ENCODE measurements around the gene CCDC7. TPM values are rescaled to one million over a fixed set of nuclear protein-coding genes. Genes with fewer than 3 reads are reported as not detected.
"Not testable (repeated sequence)": the region's sequence is repeated elsewhere in the genome, so short reads cannot be mapped to it uniquely, and the experiment has no call there.

CCDC7 gene
- total RNA-seq, 1 donor from 2014 or later = 11.1 TPM

- no peak for DNase-seq (ENCODE audit: low spot score in 2 of 2, unreplicated experiment in 2 of 2)
- TF ChIP-seq, protein P1, sequence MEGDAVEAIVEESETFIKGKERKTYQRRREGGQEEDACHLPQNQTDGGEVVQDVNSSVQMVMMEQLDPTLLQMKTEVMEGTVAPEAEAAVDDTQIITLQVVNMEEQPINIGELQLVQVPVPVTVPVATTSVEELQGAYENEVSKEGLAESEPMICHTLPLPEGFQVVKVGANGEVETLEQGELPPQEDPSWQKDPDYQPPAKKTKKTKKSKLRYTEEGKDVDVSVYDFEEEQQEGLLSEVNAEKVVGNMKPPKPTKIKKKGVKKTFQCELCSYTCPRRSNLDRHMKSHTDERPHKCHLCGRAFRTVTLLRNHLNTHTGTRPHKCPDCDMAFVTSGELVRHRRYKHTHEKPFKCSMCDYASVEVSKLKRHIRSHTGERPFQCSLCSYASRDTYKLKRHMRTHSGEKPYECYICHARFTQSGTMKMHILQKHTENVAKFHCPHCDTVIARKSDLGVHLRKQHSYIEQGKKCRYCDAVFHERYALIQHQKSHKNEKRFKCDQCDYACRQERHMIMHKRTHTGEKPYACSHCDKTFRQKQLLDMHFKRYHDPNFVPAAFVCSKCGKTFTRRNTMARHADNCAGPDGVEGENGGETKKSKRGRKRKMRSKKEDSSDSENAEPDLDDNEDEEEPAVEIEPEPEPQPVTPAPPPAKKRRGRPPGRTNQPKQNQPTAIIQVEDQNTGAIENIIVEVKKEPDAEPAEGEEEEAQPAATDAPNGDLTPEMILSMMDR (IDR thresholded peaks at IDR 0.05; ENCODE audit: unreplicated experiment) = no peak
- Mint-ChIP-seq H3K4me1 (peaks cover 18% of the 10 kb centered on the region), H3K27ac (no peak overlapping the region), H3K4me3 (no peak overlapping the region), H3K9me3 (no peaks in the 10 kb centered on the region), H3K36me3 (peaks cover 2% of the 10 kb centered on the region), H3K27me3 (ENCODE audit: low read depth) (no peaks in the 10 kb centered on the region)
Measured at GRCh38 chr10:32891261-32891660, 445.3 kb downstream of the CCDC7 start.

DNA sequence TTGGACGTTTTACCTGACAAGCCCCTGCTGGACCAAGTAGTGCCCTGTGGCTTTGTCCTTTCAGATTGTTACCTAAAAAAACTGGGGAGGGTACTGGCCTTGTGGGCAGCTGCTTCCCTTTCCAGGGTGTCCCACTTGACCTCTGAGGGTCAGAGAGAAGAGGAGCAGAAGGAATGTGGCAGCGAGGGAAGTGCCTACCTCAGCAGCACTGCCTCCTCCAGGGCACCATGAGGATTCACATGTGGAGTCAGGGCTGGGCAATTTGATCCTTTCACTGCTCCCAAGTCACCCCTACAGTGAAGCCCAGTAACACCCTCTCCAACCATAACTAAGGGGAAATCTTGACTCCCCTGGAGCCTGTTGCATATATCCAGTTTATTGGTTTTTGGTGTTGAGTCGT lies 447.5 kb downstream of the CCDC7 start:
- Mint-ChIP-seq H3K4me1 (peaks cover 13% of the 10 kb centered on the region), H3K27ac (no peak overlapping the region), H3K36me3 (peaks cover 20% of the 10 kb centered on the region), H3K4me3 (no peak overlapping the region), H3K27me3 (ENCODE audit: low read depth) (no peaks in the 10 kb centered on the region), H3K9me3 (no peaks in the 10 kb centered on the region)
- TF ChIP-seq, protein P1 (IDR thresholded peaks at IDR 0.05; ENCODE audit: unreplicated experiment) = no peak
- DNase-seq (ENCODE audit: low spot score in 2 of 2, unreplicated experiment in 2 of 2) = no peak

DNA sequence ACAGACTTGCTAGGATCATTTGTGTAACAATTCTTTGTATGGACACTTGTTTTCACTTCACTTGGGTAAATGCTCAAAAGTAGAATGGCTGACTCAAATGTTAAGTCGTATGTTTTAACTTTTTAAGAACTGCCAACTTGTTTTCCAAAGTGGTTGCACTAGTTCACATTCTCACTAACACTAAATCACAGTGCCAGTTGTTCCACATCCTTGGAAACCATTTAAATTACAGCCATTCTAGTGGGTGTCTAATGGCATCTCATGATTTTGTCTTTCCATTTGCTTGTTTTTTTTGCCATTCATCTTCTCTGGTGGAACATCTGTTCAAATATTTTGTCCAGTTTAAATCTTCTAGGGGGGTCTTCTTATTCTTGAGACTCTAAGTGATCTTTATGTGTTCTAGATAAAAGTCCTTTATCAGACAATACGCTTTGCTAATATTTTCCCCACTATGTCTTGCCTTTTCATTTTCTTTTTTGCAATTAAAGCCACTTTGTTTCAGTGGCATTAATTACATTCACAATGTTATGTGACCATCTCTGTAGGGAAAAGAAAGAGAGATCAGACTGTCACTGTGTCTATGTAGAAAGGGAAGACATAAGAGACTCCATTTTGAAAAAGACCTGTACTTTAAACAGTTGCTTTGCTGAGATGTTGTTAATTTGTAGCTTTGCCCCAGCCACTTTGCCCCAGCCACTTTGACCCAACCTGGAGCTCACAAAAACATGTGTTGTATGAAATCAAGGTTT lies 448.1 kb downstream of the CCDC7 start:
- Mint-ChIP-seq H3K27ac (no peak overlapping the region), H3K27me3 (ENCODE audit: low read depth) (no peaks in the 10 kb centered on the region), H3K4me3 (no peak overlapping the region), H3K36me3 (peaks cover 22% of the 10 kb centered on the region), H3K4me1 (peaks cover 9% of the 10 kb centered on the region), H3K9me3 (no peaks in the 10 kb centered on the region)
- DNase-seq (ENCODE audit: low spot score in 2 of 2, unreplicated experiment in 2 of 2) = no peak
- TF ChIP-seq, protein P1 (IDR thresholded peaks at IDR 0.05; ENCODE audit: unreplicated experiment) = no peak

- H3K4me3 Mint-ChIP-seq; H3K9me3 Mint-ChIP-seq; H3K4me1 Mint-ChIP-seq; H3K27me3 Mint-ChIP-seq (ENCODE audit: low read depth); DNase-seq (ENCODE audit: low spot score in 2 of 2, unreplicated experiment in 2 of 2): not testable (repeated sequence)
- H3K36me3 Mint-ChIP-seq = peaks cover 23% of the 10 kb centered on the region
- peak overlapping the region; percentile 82 for H3K27ac Mint-ChIP-seq
Measured at GRCh38 chr10:32895200-32895968, 449.4 kb downstream of the CCDC7 start.

DNA sequence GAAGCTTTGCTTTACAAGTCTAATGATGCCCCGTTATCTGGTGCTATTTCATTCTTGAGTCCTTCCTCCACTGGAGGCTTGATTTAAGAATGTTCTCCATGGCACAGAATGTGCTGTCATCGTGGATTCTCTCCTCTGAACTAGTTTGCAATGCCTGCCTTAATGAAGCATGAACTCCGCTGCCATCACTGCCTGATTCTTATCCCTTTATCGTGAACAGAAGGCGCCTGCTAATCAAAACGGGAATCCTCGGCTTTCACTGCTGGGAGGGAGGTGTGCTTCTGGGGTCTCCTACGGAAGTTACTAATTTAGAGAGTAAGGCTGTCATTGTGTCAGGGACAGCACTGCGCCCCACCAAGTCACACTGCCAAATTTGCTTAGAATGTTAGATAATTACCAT lies 455.9 kb downstream of the CCDC7 start:
- Mint-ChIP-seq H3K27me3 (ENCODE audit: low read depth) (no peaks in the 10 kb centered on the region), H3K36me3 (peaks cover 33% of the 10 kb centered on the region), H3K27ac (no peak overlapping the region), H3K4me3 (no peak overlapping the region), H3K4me1 (no peaks in the 10 kb centered on the region), H3K9me3 (no peaks in the 10 kb centered on the region)
- TF ChIP-seq, protein P1 (IDR thresholded peaks at IDR 0.05; ENCODE audit: unreplicated experiment) = no peak
- DNase-seq (ENCODE audit: low spot score in 2 of 2, unreplicated experiment in 2 of 2) = no peak

- no peaks in the 10 kb centered on the region for H3K9me3 Mint-ChIP-seq
- TF ChIP-seq, protein P1 (IDR thresholded peaks at IDR 0.05; ENCODE audit: unreplicated experiment) = no peak
- peaks cover 25% of the 10 kb centered on the region for H3K36me3 Mint-ChIP-seq
- H3K4me3 Mint-ChIP-seq = no peak overlapping the region
- no peak for DNase-seq (ENCODE audit: low spot score in 2 of 2, unreplicated experiment in 2 of 2)
- no peak overlapping the region for H3K27ac Mint-ChIP-seq
- no peaks in the 10 kb centered on the region for H3K27me3 Mint-ChIP-seq (ENCODE audit: low read depth)
- peaks cover 19% of the 10 kb centered on the region for H3K4me1 Mint-ChIP-seq
Measured at GRCh38 chr10:32905466-32905865, 459.5 kb downstream of the CCDC7 start.

Measured in mesothelial cell of epicardium (in vitro differentiated cells).